Left colon (tissue), 2 donors: Measurements from ENCODE around the gene CMTR1. TPM values are rescaled to one million over a fixed set of nuclear protein-coding genes. Genes with fewer than 3 reads are reported as not detected.
"Not testable (repeated sequence)": the region's sequence is repeated elsewhere in the genome, so short reads cannot be mapped to it uniquely, and the experiment has no call there.

Source experiments
- ATAC-seq: fragments of 200-7000 bp; cut with Tn5 transposase; one replicate; pipeline ENCODE4 v1.9.1; 2020; ENCODE audit warnings: mild to moderate bottlenecking, moderate library complexity
- DNase-seq, 2 donors: peaks; one replicate each; pipeline ENCODE4 v3.0.0-alpha.2; 2020
- intact Hi-C, 2 donors: fragments of 100-400 bp; cut with DNase I in 1 of 2; cut with micrococcal nuclease in 1 of 2; formaldehyde crosslinking; loops; one replicate each; pipeline versions ENCODE4 v1.11.2 to v1.14.0; 2022; cut with DNase I, micrococcal nuclease
- total RNA-seq, 2 donors: library from RNA; stranded (reverse); fragmentation: NEBNext Ultra II Directional; extraction: Animal tissue kit (Norgen Biotek cat#: 25700); gene quantifications; one replicate each; pipeline ENCODE4 v1.2.1, GENCODE V29; 2021
- donor health status: DM: no; HTN: no; CAD: no.
- donor health status: DM: yes; HTN: yes; CAD: no.

Gene CMTR1
- total RNA-seq, 2 donors from 2014 or later: 21.6 to 26.2 TPM

DNA sequence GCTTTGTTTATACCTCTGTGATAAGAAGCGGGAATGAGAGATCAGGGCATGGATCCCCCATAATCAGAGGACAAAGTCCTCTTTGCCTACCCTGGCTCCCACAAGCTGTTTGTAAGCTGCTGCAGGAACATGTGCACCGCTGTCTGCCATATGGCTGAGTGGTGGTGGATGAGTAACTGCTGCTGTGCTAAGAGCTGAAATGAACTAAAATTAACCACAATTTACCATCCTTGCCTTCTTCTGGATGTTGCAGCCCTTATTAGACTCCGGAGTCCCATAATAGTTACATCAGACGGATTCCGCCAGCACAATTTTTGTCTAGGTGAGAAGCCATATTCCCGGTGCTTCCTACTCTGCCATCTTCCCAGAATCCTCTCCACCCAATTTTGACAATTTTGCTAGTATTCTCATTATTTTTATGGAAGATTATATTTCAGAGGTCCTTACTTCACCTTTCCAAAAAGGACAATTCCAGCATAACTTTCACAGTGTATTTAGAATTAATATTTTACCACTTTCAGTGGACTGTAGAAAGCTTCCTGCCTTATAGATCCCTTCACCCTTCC lies 6.0 kb upstream of the CMTR1 start:
- DNase-seq (no peak), ATAC-seq (no peak)
- intact Hi-C loops: no loop called here

- ATAC-seq (no peak), DNase-seq (no peak)
- intact Hi-C loops: no loop called here
Observed at GRCh38 chr6:37429352-37429750, 3.7 kb upstream of the CMTR1 start.

- ATAC-seq (no peak), DNase-seq (peak in 1 of 2 donors; percentile 11)
- intact Hi-C loops: no loop called here
Observed at GRCh38 chr6:37432590-37432915, 468 bp upstream of the CMTR1 start.

- ATAC-seq (peak; percentile 43), DNase-seq (no peak)
- intact Hi-C loops: no loop called here
Observed at GRCh38 chr6:37433657-37434271, 743 bp downstream of the CMTR1 start.

DNA sequence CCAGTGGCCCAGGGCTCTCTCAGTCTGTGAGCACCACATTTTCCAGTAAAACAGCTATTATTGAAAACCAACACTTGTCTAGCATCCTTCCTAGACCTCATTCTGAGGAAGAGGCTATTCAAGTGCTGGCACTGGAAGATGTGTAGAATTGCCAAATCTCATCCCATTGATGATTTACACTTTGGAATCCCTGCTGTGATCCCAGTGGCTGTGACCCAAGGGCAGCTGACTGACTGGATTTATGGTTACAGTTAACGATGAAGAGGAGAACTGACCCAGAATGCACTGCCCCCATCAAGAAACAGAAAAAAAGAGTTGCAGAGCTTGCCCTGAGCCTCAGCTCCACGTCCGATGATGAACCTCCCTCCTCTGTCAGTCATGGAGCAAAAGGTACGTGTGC lies 2.4 kb downstream of the CMTR1 start:
- no peak for ATAC-seq
- DNase-seq: no peak
- intact Hi-C loops: no loop called here

- no peak for ATAC-seq
- intact Hi-C loops: no loop called here
- no peak for DNase-seq
Observed at GRCh38 chr6:37435816-37436215, 2.8 kb downstream of the CMTR1 start.

GRCh38 chr6:37438930-37439329 lies 5.9 kb downstream of the CMTR1 start:
- intact Hi-C loops: no loop called here
- DNase-seq (no peak), ATAC-seq (no peak)

GRCh38 chr6:37441651-37442050 lies 8.6 kb downstream of the CMTR1 start:
- no peak for ATAC-seq
- DNase-seq: no peak
- intact Hi-C loops: no loop called here

DNA sequence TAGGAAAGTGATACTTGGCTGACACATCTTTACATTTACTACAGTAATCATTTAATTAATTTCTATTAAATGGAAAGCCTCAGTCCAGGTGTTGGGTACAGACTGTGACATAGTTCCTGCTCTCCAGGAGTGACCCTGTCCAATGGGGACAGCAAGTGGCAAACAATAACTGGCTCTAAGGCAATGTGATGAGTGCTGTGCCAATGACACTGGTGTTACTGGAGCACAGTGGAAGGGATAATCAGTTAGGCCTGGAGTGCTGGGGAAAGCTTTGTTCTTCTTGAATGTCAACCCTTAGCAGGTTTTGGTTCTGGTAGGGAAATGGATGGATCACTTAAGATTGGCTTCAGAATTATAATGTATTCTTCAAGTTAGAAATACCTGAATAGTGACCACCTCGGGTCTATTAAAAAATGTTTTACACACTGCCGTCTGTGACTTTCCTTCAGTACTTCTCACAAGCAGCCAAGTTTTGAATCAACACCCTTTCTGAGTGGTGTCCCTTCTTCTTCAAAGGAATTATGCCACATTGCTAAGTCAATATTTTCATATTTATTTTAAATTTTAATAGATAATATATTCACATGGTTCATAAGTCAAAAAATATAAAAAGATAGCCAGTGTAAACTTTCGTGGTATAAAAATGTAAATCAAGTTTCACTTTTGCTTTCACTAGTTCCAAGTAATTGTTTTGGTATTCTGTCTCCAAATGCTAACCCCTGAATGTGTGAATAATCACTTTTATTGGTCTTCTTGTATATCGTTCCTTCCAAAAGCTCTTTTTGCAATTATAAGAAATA lies 9.6 kb downstream of the CMTR1 start:
- ATAC-seq (peak; percentile 46), DNase-seq (no peak)
- intact Hi-C loops: no loop called here

GRCh38 chr6:37443216-37443542 lies 10.2 kb downstream of the CMTR1 start:
- DNase-seq, intact Hi-C loops, ATAC-seq: not testable (repeated sequence)

DNA sequence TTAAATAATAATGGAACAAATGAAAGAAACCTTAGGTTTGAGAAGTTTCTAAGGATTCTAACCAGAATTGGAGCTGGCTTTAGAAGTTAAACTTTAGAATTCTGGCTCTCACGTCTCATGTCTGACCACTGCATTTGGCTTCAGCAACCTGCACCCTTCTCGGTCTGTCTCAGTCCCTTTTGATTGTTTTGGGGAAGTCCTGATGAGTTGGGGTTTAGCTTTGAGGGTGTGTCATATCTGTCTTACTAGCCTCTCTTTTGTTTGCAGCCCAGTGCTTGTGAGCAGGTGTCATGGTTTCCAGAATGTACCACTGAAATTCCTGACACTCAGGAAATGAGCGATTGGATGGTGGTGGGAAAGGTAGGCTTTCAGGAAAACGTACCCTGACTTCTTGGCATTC lies 17.0 kb downstream of the CMTR1 start:
- no peak for ATAC-seq
- DNase-seq: no peak
- intact Hi-C loops: no loop called here

GRCh38 chr6:37451441-37452193 lies 18.6 kb downstream of the CMTR1 start:
- ATAC-seq (no peak), DNase-seq (no peak)
- intact Hi-C loops: no loop called here

GRCh38 chr6:37452522-37452921 lies 19.5 kb downstream of the CMTR1 start:
- intact Hi-C loops: no loop called here
- DNase-seq (no peak), ATAC-seq (no peak)

- peak; percentile 31 to 45 for DNase-seq
- peak; percentile 100 for ATAC-seq
- intact Hi-C loops: no loop called here
Observed at GRCh38 chr6:37454420-37455140, 21.6 kb downstream of the CMTR1 start.

GRCh38 chr6:37456126-37456525 lies 23.1 kb downstream of the CMTR1 start:
- ATAC-seq (no peak), DNase-seq (no peak)
- intact Hi-C loops: no loop called here

- ATAC-seq (no peak), DNase-seq (no peak)
- intact Hi-C loops: no loop called here
Observed at GRCh38 chr6:37456816-37457560, 24.0 kb downstream of the CMTR1 start.

DNA sequence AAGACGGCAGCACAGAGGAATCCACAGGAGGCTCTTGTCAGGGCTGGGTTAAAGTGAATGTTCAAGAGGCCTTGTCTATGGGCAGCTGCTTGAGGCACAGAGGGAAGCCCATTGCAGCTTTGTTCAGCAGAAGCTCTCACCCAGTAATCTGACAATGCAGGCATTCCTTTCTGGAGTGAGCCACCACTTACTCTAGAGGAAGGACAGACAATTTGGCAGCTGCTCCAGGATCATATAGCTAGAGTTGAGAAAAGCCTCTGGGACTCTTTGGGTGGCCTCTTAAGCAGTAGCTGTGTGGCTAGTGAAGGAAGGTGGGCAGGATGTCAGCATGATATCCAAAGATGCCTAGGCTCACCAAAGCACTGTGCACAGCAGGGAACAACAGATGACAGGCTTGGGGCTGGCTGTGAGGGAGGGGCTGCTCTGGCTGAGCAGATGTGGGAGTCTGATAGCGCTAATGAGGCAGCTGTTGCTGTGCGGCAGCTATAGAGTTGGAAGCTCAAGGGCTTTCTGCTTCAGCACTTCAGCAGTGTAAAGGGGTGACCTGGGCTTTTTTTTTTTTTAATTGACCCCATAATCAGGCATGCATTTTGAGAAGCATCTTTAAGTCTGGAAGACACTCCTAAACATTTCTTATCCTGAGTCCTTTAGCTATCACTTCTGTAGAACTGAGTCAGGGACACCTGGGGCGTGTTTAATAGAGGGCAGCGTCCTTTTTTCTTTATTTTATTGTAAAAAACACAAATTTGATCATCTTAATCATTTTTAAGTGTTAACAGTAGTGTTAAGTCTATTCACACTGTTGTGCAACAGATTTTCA lies 27.2 kb downstream of the CMTR1 start:
- ATAC-seq (no peak), DNase-seq (no peak)
- intact Hi-C loops: no loop called here

- DNase-seq (no peak), ATAC-seq (no peak)
- intact Hi-C loops: no loop called here
Observed at GRCh38 chr6:37460805-37461204, 27.8 kb downstream of the CMTR1 start.
